Astrocyte (in vitro differentiated cells and primary cell): ENCODE data around the gene PPP1R11. TPM values are rescaled to one million over a fixed set of nuclear protein-coding genes. Genes with fewer than 3 reads are reported as not detected.
A peak's percentile ranks its signal among the peaks of the same experiment; 100 is the strongest.

Source experiments
- DNase-seq: peaks from one replicate; pipeline ENCODE4 v3.0.0-alpha.2; 2010; ENCODE audit warnings: low read depth
- FAIRE-seq: peaks from 2 replicates; lab custom pipeline; 2011; peaks lifted over from hg19 to GRCh38; lab: Jason Lieb, UNC
- H2AFZ ChIP-seq: 2 replicates; pipeline ENCODE4 v1.6.0; 2012; ENCODE audit warnings: low read depth, low read length, inconsistent platforms
- H3K27ac ChIP-seq: 2 replicates; pipeline ENCODE4 v1.5.1; 2011; ENCODE audit warnings: low read depth, low read length, inconsistent platforms
- H3K27me3 ChIP-seq: 2 replicates; pipeline ENCODE4 v1.6.0; 2011; ENCODE audit warnings: low read length, inconsistent platforms; ENCODE audit not compliant: insufficient read depth
- H3K36me3 ChIP-seq: 2 replicates; pipeline ENCODE4 v1.5.1; 2011; ENCODE audit warnings: low read length, inconsistent platforms; ENCODE audit not compliant: insufficient read depth
- H3K4me1 ChIP-seq: 2 replicates; pipeline ENCODE4 v1.5.1; 2011; ENCODE audit warnings: low read length, inconsistent platforms; ENCODE audit not compliant: insufficient read depth
- H3K4me2 ChIP-seq: 2 replicates; pipeline ENCODE4 v1.6.0; 2012; ENCODE audit warnings: low read length, inconsistent platforms
- H3K4me3 ChIP-seq: 2 replicates; pipeline ENCODE4 v1.5.1; 2011; ENCODE audit warnings: low read depth, mild to moderate bottlenecking, low read length, inconsistent platforms; ENCODE audit not compliant: insufficient read depth
- H3K79me2 ChIP-seq: 2 replicates; pipeline ENCODE4 v1.6.0; 2012; ENCODE audit warnings: mild to moderate bottlenecking, low read length, inconsistent platforms; ENCODE audit not compliant: insufficient read depth
- H3K9ac ChIP-seq: 2 replicates; pipeline ENCODE4 v1.6.0; 2012; ENCODE audit warnings: mild to moderate bottlenecking, low read length, inconsistent platforms
- H3K9me3 ChIP-seq: 2 replicates; pipeline ENCODE4 v1.5.1; 2012; ENCODE audit warnings: low read depth, mild to moderate bottlenecking, low read length, inconsistent platforms; ENCODE audit not compliant: insufficient read depth
- H4K20me1 ChIP-seq: 2 replicates; pipeline ENCODE4 v1.6.0; 2012; ENCODE audit warnings: low read length, inconsistent platforms; ENCODE audit not compliant: insufficient read depth
- H3K27ac Mint-ChIP-seq: one replicate; pipeline ENCODE4 v1.8.0; 2021; ENCODE audit warnings: mild to moderate bottlenecking, mixed read lengths; ENCODE audit not compliant: unreplicated experiment
- H3K27me3 Mint-ChIP-seq: one replicate; pipeline ENCODE4 v1.8.0; 2021; ENCODE audit warnings: low read depth, mixed read lengths; ENCODE audit not compliant: unreplicated experiment
- H3K36me3 Mint-ChIP-seq: one replicate; pipeline ENCODE4 v1.8.0; 2021; ENCODE audit warnings: low read depth, mixed read lengths; ENCODE audit not compliant: unreplicated experiment
- H3K4me1 Mint-ChIP-seq: one replicate; pipeline ENCODE4 v1.8.0; 2021; ENCODE audit warnings: low read depth, mixed read lengths; ENCODE audit not compliant: unreplicated experiment
- H3K4me3 Mint-ChIP-seq: one replicate; pipeline ENCODE4 v1.8.0; 2021; ENCODE audit warnings: mild to moderate bottlenecking, moderate library complexity, mixed read lengths; ENCODE audit not compliant: unreplicated experiment
- H3K9me3 Mint-ChIP-seq: one replicate; pipeline ENCODE4 v1.8.0; 2021; ENCODE audit warnings: mild to moderate bottlenecking, mixed read lengths; ENCODE audit not compliant: unreplicated experiment
- EZH2 ChIP-seq: IDR thresholded peaks from 2 replicates; pipeline ENCODE4 v1.6.1; 2012; ENCODE audit warnings: mild to moderate bottlenecking, low read length, inconsistent platforms; ENCODE audit not compliant: insufficient read depth
- total RNA-seq: library from RNA; stranded (reverse); gene quantifications from 2 replicates; pipeline ENCODE4 v1.2.1, GENCODE V29; 2021
- TF ChIP-seq, protein P1 (sequence below): IDR thresholded peaks from 2 replicates; pipeline ENCODE4 v1.5.1; 2011; ENCODE audit warnings: low read depth, mild to moderate bottlenecking, inconsistent platforms, low read length, moderate library complexity; ENCODE audit not compliant: insufficient read depth

Gene PPP1R11
- total RNA-seq, 1 donor from 2014 or later, result 37.8 TPM

DNA sequence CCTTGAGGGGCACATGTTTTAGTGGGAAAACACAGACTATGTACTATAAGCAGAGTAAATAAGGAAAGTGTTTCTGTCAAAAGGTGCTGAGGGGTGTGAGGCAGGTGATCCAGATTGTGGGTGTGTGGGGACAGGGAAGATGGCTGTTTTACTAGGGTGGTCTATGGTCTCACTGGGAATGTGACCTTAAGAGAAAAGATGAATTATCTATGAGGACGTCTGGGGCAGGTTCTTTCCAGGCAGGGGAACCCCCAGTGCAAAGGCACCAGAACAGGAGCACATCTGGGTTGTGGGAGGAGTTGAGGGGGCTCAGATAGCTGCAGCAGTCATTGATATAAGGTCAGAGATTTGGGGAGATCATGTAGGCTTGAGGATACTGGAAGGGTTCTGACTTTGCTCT lies 24.1 kb upstream of the PPP1R11 start:
- TF ChIP-seq, protein P1, sequence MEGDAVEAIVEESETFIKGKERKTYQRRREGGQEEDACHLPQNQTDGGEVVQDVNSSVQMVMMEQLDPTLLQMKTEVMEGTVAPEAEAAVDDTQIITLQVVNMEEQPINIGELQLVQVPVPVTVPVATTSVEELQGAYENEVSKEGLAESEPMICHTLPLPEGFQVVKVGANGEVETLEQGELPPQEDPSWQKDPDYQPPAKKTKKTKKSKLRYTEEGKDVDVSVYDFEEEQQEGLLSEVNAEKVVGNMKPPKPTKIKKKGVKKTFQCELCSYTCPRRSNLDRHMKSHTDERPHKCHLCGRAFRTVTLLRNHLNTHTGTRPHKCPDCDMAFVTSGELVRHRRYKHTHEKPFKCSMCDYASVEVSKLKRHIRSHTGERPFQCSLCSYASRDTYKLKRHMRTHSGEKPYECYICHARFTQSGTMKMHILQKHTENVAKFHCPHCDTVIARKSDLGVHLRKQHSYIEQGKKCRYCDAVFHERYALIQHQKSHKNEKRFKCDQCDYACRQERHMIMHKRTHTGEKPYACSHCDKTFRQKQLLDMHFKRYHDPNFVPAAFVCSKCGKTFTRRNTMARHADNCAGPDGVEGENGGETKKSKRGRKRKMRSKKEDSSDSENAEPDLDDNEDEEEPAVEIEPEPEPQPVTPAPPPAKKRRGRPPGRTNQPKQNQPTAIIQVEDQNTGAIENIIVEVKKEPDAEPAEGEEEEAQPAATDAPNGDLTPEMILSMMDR, result no peak
- TF ChIP-seq EZH2, result no peak

DNA sequence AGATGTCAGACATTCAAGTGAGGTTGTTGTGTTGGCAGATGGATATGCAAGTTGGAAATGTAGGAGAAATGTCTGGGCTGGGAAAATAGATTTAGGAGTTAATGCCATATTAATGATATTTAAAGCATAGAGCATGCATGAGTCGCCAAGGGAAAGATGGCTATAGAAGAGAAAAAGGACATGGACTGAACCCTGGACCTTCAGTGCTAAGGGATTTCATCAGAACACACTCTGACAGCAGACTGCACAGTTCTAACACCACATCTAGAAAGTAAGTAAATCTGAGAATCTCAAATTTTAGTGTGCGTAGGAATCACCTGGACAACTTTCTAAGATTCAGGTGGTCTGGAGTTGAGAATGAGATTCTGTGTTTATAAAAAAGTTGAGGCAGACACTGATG lies 23.3 kb upstream of the PPP1R11 start:
- H2AFZ ChIP-seq, result no peak overlapping the region
- H3K9me3 ChIP-seq, result no peaks in the 10 kb centered on the region
- TF ChIP-seq EZH2, result no peak
- TF ChIP-seq, protein P1, result no peak
- H3K4me1 Mint-ChIP-seq, result peaks cover 24% of the 10 kb centered on the region
- H3K27ac ChIP-seq, result no peak overlapping the region
- H3K9ac ChIP-seq, result no peak overlapping the region
- DNase-seq (no peak), FAIRE-seq (no peak)
- H3K79me2 ChIP-seq, result peaks cover 3% of the 10 kb centered on the region
- no peaks in the 10 kb centered on the region for H3K9me3 Mint-ChIP-seq
- H3K36me3 Mint-ChIP-seq, result no peaks in the 10 kb centered on the region
- H3K36me3 ChIP-seq, result no peaks in the 10 kb centered on the region
- H4K20me1 ChIP-seq, result peaks cover 4% of the 10 kb centered on the region
- no peaks in the 10 kb centered on the region for H3K27me3 Mint-ChIP-seq
- H3K4me2 ChIP-seq, result no peak overlapping the region
- H3K4me3 ChIP-seq, result no peak overlapping the region
- H3K27ac Mint-ChIP-seq, result no peak overlapping the region
- peaks cover 13% of the 10 kb centered on the region for H3K4me1 ChIP-seq
- no peaks in the 10 kb centered on the region for H3K27me3 ChIP-seq
- H3K4me3 Mint-ChIP-seq, result no peak overlapping the region

More for the DNA sequence above, 24.1 kb upstream of the PPP1R11 start:
- Mint-ChIP-seq H3K4me1 (peaks cover 24% of the 10 kb centered on the region), H3K27ac (no peak overlapping the region), H3K9me3 (no peaks in the 10 kb centered on the region), H3K36me3 (no peaks in the 10 kb centered on the region), H3K27me3 (no peaks in the 10 kb centered on the region), H3K4me3 (no peak overlapping the region)
- DNase-seq (no peak), FAIRE-seq (no peak)
- no peak overlapping the region for H3K27ac ChIP-seq
- H3K9ac ChIP-seq, result no peak overlapping the region
- H4K20me1 ChIP-seq, result peaks cover 4% of the 10 kb centered on the region
- H3K4me3 ChIP-seq, result no peak overlapping the region
- no peaks in the 10 kb centered on the region for H3K36me3 ChIP-seq
- no peaks in the 10 kb centered on the region for H3K9me3 ChIP-seq
- no peaks in the 10 kb centered on the region for H3K27me3 ChIP-seq
- no peak overlapping the region for H3K4me2 ChIP-seq
- H3K4me1 ChIP-seq, result peaks cover 13% of the 10 kb centered on the region
- peaks cover 3% of the 10 kb centered on the region for H3K79me2 ChIP-seq
- no peak overlapping the region for H2AFZ ChIP-seq

DNA sequence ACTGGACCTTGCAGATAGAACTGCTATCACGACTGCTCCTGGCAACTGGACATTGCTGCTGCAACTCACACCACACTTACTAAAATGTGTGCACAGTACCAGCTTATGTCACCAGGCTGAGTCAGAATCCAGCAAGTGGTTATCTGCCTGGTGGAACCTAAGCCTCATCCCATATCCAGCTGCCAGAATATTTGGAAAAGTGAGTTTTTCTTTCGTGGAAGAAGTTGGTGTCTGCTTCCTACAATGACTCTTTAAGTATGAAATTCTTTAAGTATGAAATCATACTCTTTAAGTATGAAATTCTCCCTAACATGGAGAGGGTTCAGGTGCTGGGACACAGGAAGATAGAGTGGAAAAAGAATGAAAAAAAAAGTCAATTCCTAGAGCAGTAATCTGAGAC lies 22.4 kb upstream of the PPP1R11 start:
- Histone ChIP-seq H3K4me2 (peak overlapping the region; percentile 59), H3K4me1 (peaks cover 13% of the 10 kb centered on the region), H4K20me1 (peaks cover 4% of the 10 kb centered on the region), H3K9ac (no peak overlapping the region), H3K4me3 (no peak overlapping the region), H3K36me3 (no peaks in the 10 kb centered on the region), H3K27me3 (no peaks in the 10 kb centered on the region), H3K27ac (no peak overlapping the region), H2AFZ (no peak overlapping the region), H3K9me3 (no peaks in the 10 kb centered on the region), H3K79me2 (peaks cover 2% of the 10 kb centered on the region)
- H3K27me3 Mint-ChIP-seq, result no peaks in the 10 kb centered on the region
- no peak overlapping the region for H3K4me3 Mint-ChIP-seq
- H3K4me1 Mint-ChIP-seq, result peaks cover 24% of the 10 kb centered on the region
- FAIRE-seq (no peak), DNase-seq (peak; percentile 74)
- no peaks in the 10 kb centered on the region for H3K9me3 Mint-ChIP-seq
- H3K27ac Mint-ChIP-seq, result peak overlapping the region; percentile 37
- TF ChIP-seq, protein P1, result no peak
- no peak for TF ChIP-seq EZH2
- H3K36me3 Mint-ChIP-seq, result peaks cover 2% of the 10 kb centered on the region
